GM19395 (cell line): ENCODE measurements around the gene CYP3A5.
"Not testable (repeated sequence)": the region's sequence is repeated elsewhere in the genome, so short reads cannot be mapped to it uniquely, and the experiment has no call there.

Experiments
- ATAC-seq: cut with Tn5 transposase; IDR thresholded peaks from one replicate; pipeline ENCODE4 v1.9.1; 2021; ENCODE audit warnings: mild to moderate bottlenecking, moderate library complexity; ENCODE audit not compliant: unreplicated experiment

CYP3A5 gene

DNA sequence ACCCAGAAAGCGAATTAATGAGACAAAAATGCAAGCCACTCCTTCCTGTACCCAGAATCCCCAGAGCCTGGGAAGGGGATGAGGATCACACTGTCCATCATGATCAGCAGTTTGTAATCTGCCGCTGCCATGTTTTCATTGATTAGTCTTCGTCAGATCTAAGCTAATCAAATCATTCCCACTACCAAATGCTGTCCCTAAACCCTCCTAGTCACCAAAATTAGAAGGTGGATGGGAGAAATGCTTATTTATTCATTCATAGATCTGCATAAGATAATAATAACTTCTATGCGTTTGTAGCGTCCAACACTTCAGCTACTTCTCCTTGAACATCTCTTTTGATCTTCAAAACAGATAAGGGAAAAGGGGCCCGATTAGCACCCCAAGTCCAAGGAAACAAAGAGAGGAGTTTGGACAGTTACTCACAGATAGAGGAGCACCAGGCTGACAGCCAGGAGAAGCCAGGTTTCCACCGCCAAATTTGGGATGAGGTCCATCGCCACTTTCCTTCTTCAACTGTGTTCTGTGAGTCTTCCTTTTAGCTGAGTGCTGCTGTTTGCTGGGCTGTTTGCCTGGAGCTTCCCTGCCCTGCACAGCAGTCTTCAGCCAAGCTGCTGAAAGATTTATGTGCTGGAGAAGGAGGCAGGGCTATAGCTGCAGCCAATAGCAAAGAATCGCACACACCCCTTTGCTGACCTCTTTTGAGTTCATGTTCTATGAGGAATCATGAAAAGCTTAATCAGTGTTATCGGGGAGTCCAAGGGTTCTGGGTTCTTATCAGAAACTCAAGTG, at the start of gene CYP3A5:
Gene CYP3A5, minus strand, starts transcription at position 597 of the 792 bp plus-strand sequence. Its CDS starts 100 bp downstream, at position 497.
- no peak for ATAC-seq

DNA sequence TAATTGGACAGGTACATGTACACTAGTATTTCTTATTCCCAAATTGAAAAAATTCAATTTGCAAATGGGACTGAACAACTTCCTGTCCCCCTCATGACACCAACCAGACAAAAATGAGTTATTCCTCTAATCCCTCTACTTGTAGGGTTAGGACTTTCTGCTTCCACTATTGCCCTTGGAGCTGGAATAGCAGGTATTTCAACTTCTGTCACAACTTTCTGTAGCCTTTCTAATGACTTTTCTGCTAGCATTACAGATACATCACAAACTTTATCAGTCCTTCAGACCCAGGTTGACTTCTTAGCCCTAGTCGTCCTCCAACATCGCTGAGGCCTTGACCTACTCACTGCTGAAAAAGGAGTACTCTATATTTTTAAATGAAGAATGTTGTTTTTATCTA, 48.8 kb upstream of the CYP3A5 start:
- no peak for ATAC-seq

DNA sequence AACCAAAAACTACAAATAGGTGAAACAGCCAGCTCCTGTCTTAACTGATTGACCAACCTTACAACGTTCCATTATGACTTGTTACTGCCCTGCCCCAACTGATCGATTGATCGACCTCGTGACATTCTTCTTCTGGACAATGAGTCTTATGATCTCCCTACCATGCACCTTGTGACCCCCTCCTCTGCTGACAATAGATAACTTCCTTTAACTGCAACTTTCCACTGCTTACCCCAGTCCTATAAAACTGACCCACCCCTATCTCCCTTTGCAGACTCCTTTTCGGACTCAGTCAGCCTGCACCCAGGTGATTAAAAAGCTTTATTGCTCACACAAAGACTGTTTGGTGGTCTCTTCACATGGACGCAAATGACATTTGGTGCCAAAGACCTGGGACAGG, 43.4 kb upstream of the CYP3A5 start:
- not testable (repeated sequence) for ATAC-seq

DNA sequence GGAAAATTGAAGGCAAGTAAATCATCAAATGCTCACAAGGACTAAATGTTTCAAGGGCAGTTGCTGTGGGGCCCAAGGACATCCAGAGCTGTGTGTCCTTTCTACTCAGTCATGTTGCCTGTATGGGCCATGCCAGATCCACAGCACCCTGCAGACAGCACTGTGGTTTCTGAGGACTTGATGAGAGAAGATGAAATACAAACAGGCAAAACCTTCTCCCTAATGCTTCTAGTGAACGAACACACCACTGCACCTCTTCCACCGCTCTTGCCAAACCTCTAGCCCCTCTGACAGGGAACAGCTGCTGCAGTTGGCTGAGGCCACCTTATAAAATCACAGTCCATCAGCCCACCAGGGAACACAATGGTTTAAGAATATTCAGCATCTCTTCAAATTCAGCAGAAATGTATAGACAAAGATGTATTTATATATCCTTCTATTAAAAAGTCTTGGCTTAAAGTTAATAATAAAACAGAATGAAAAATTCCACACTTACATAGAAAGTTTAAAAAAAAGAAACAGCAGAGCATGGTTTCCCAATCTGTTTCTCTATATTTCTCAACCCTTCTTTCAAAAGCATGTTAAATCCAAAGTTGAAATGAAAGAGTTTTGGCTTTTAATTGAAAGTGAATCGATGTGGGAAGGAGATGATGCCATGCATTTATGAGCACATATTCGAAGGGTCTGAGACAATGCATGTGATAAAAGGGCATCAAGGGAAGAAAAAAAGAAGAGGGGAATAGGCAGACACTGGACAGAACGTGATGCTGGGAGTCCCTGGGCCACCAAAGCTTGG, 41.2 kb upstream of the CYP3A5 start:
- no peak for ATAC-seq

DNA sequence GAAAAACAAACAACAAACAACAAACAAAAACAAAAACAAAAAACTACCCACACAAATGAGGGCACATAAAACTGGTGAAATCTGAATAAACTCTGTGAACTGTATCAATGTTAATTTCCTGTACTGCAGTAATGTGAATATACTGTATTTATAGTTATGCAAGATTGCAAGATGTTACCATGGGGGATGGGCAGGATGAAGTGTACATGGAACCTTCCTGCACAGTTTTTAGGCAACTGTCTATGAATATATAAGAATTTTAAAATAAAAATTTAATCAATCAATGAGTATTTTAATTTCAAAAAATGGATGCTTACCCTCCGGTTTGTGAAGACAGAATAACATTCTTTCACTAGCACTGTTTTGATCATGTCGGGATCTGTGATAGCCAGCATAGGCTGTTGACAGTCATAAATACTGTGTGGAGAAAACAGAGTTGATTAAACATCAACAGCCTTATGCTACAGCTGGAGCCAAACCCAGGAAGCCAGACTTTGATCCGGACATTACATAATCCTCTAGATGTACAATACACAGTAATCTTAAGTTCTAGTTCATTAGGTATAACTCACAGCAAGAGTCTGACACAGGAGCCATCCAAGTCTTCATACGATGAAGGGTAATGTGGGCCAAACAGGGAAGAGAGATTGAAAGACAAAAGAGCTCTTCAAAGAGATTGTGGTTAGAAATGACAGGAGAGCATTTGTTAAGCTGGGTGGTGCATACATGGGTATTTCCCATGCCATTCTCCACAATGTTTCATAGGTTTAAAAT, 40.4 kb upstream of the CYP3A5 start:
- ATAC-seq = no peak

DNA sequence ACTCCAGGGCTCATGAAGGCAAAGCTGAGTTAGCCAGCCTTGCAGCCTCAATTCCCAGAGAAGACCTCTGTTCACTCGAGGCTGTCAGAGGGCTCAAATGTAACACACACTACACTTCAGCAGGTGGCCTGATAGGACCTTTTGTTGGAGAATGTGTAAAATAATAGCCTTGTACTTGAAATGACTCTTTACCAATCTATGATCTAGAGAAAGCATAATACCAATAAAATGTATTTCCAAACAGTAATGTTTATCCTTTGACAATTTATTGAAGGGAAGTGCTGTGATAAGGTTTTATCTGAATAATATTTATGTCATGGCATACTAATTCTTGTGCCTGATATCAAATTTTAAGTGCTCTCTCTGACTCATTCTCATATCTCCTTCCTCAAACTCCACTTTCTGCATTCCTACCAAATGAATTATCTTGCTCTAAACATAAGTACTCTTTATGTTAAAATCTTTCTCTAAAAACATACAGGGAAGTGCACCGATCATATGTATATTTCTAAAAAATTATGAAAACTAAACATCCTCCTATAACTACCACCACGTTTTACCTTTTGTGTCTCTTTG, 34.3 kb upstream of the CYP3A5 start:
- no peak for ATAC-seq

DNA sequence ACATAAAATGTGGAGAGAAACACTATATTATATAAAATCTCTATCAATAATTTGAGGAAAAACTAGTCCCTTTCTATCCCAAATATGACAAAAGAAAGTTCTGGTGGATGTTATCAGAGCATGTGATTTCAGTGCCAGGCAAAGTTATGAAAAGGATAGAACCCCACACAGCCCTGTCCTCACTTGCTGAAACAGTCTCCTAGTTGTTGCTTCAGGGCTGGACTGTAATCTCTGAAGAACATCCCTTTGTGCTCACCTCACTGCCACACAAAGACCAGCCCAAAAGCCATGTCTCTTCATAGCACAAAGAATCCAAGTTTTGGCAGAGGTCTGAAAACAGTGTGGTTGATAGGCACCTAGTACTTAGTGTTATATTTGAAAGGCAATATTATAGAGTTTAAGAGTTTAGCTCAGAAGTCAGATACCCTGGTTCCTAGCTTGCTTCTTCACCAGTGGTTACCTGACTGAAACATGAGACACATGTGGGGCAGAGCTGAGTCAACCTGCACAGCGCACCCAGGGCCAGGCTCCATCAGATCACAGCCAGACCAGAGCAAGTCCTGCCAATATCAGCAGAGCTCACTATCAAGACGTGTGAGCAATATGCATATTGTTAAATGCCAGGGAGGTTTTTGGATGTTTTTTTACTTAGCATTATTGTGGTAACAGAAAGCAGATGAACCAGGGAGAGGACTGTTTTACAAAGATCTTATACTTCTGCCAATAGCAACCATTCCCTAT, 30.2 kb upstream of the CYP3A5 start:
- no peak for ATAC-seq

DNA sequence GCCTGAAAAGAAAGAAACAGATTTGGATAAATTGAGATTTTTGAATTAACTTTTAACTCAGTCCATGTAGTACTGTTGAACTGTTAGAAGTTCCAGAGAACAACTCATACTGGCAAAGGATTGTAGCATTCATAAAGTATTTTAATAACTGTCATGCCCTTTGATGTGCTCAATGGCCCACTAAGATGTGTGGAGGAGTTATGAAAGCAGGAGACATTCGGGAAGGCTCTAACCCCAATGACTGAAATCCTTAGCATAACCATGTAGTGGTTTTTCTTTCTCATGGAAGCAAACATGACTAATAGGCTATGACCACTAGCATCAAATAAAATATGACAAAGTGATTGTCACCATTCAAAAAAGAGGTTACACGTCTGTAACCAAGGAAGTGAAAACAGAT, 29.5 kb upstream of the CYP3A5 start:
- no peak for ATAC-seq

DNA sequence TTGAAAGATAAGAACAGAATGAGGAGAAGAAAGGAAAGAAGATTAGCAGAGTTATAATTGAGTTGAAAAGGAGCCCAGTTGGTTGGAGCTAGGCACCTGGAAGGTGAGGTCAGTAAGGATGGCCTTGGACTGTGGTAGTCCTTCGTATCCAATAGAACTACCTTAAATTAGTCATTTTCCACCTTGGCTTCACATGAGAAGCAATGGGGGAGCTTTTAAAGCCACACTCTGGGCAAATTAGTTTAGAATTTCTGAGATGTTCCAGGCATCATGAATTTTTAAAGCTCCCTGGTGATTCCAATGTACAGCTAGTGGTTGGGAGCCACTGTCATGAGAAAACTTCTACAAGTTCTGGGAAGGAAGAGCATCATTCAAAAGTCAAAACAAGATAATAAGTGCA, 27.3 kb upstream of the CYP3A5 start:
- ATAC-seq = no peak

DNA sequence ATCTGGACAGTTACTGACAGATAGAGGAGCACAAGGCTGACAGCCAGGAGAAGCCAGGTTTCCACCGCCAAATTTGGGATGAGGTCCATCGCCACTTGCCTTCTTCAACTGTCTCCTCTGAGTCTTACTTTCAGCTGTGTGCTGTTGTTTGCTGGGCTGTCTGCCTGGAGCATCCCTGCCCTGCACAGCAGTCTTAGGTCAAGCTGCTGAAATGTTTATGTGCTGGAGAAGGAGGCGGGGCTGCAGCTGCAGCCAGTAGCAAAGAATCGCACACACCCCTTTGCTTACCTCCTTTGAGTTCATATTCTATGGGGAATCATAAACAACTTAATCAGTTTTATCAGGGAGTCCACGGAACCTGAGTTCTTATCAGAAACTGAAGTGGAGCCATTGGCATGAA, 20.1 kb upstream of the CYP3A5 start:
- ATAC-seq = no peak

DNA sequence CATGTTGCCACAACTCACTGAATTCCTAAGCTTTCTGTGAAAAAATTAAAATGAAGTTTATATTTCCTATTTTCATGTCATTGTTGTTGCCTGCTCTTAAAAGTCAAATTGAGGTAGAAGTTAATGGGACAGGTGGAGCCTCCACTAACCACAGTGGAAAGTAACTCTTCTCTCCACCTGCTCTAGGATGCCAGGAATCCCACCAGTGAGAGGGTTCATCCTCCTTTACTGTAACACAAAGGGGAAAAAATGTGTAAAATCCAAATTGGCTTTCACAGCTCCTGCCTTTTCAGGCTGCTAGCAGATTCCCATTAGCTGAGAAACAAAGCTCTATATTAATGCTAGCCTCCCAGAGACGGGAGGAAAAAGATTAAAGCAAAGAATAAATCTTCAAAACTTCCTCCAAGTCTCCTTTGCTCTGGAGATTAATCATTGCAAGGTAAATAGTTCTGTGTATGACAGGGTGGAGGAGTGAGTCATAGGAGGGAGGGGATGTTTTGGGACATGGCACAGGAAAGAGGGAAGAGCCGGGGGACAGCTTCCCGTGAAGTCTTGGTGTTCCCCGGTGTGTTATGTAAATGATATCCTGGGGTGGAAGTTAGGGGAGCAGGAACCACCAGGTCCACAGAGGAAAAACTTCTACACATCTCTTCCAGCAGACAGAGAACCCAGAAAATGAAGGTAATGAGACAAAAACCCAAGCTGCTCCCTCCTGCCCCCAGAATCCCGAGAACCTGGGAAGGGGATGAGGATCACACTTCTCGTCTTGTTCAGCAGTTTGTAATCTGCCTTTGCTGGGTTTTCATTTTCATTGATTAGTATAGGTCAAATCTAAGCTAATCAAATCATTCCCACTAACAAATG, 19.3 kb upstream of the CYP3A5 start:
- ATAC-seq = not testable (repeated sequence)

DNA sequence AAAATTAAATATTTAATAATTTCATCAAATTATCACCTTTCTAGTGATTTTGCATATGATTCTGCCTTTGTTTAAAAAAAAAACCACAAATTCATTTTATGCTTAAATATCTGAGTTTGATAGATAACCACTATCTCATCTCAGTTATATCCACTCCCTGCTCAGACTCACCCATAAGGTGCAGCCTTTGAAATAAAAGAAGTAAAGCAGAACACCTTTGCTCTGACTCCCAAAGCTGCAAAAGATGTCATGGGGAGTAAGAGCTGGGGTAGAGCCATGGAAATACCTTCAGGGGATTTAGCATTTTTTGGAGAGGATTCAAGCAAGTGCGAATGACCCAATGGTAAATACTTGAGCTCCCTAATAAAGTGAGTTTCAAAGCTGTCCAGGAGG, 15.1 kb upstream of the CYP3A5 start:
- no peak for ATAC-seq

DNA sequence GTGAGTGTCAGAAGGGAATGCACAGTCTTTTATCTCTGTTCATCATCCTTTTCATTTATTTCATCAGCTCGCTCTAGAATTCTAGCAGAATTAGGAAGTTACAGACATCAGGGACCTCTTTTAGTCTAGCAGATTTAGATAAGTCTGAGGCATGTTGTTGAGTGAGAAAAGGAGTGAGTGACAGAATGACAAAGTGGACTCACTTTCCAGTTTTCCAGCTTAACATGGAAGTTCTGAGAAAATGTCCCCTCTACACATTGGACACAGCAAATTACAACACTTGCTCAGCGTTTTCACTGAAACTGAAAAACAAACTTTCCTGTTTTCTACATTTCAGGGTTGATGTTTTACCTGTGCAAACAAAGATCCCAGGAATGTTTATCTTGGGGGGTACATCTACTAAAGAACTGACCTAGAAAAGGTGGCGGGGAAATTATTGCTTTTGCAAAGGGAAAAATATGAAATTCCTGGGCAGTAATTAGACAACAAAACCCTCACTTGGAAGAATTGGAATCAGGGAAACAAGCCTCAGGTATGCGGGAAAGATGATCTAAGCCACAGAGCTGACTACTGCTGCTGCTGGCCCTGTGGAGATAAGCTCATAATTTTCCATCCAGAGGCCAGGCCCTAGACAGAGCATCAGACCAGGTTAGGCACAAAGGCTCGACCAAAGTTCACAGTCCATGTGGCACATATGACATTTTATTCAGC, 14.6 kb upstream of the CYP3A5 start:
- ATAC-seq = no peak

DNA sequence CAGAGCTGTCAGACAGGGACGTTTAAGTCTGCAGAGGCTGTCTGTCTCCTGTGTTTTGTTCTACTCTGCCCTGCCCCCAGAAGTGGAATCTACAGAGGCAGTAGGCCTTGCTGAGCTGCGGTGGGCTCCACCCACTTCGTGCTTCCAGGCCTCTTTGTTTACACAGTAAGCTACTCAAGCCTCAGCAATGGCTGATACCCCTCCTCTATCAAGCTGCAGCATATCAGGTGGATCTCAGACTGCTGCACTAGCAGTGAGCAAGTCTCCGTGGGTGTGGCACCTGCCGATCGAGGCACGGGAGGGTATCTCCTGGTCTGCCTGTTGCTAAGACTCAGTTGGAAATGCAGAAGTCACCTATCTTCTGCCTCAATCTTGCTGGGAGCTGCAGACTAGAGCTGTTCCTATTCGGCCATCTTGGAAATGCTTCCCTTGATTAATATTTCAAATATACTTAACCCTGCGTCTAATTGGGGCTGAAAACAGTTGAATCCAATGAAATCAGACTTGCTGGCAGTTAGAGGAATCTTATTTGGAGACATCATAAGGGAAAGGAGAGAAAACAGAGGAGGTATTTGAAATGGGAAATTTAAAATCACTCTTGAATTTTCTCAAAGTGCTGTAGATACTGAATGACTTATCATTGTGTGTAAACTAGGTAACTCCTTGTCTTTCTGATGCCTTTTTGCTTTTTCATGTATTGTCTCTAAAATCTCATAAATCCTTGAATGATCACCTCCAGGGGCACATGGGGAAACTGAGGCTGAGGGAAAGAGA, 13.8 kb upstream of the CYP3A5 start:
- ATAC-seq = no peak

DNA sequence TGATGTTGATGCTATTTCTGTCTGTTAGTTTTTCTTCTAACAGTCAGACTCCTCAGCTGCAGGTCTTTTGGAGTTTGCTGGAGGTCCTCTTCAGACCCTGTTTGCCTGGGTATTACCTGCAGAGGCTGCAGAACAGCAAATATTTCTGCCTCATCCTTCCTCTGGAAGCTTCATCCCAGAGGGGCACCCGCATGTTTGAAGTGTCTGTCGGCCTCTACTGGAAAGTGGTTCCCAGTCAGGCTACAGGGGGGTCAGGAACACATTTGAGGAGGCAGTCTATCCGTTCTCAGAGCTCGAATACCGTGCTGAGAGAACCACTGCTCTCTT, 13.3 kb upstream of the CYP3A5 start:
- no peak for ATAC-seq

DNA sequence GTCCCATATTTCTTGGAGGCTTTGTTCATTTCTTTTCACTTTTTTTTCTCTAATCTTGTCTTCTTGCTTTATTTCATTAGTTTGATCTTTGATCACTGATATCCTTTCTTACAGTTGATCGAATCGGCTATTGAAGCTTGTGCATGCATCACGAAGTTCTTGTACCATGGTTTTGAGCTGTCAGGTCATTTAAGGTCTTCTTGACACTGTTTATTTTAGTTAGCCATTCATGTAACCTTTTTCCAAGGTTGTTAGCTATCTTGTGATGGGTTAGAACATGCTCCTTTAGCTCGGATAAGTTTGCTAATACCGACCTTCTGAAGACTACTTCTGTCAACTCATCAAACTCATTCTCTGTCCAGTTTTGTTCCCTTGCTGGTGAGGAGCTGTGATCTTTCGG, 12.8 kb upstream of the CYP3A5 start:
- ATAC-seq = not testable (repeated sequence)

DNA sequence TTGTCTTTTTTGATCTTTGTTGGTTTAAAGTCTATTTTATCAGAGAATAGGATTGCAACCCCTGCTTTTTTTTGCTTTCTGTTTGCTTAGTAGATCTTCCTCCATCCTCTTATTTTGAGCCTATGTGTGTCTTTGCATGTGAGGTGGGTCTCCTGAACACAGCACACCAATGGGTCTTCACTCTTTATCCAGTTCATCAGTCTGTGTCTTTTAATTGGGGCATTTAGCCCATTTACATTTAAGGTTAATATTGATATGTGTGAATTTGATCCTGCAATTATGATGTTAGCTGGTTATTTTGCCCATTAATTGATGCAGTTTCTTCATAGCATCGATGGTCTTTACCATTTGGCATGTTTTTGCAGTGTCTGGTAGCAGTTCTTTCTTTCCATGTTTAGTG, 11.9 kb upstream of the CYP3A5 start:
- not testable (repeated sequence) for ATAC-seq

DNA sequence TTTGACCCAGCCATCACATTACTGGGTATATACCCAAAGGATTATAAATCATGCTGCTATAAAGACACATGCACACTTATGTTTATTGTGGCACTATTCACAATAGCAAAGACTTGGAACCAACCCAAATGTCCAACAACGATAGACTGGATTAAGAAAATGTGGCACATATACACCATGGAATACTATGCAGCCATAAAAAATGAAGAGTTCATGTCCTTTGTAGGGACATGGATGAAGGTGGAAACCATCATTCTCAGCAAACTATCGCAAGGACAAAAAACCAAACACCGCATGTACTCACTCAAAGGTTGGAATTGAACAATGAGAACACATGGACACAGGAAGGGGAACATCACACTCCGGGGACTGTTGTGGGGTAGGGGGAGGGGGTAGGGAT, 11.1 kb upstream of the CYP3A5 start:
- not testable (repeated sequence) for ATAC-seq
